Breast epithelium (tissue), 3 donors: ENCODE measurements around the gene TPD52L2.

Source experiments
- CTCF ChIP-seq, 3 donors: fragments of 450-650 bp; IDR thresholded peaks; one replicate each; pipeline ENCODE4 v1.5.1; 2016 to 2017; ENCODE audit warnings: antibody characterized with exemption in 3 of 3, mild to moderate bottlenecking in 3 of 3, moderate library complexity in 3 of 3
- POLR2AphosphoS5 ChIP-seq, 3 donors: sonication (generic); formaldehyde crosslinking; IDR thresholded peaks; one replicate each; pipeline ENCODE4 v1.6.1; 2017; ENCODE audit warnings: antibody characterized with exemption in 3 of 3

GRCh38 chr20:63831993-63832686 lies 32.9 kb upstream of the TPD52L2 start:
- TF ChIP-seq CTCF (IDR thresholded peaks at IDR 0.05) (no peak), POLR2AphosphoS5 (IDR thresholded peaks at IDR 0.05) (no peak)
